Adrenal gland (tissue), 12 donors: Measurements from ENCODE around the gene ANGPT4. TPM values are rescaled to one million over a fixed set of nuclear protein-coding genes. Genes with fewer than 3 reads are reported as not detected.
"Not testable (repeated sequence)": the region's sequence is repeated elsewhere in the genome, so short reads cannot be mapped to it uniquely, and the experiment has no call there.

Experiments used
- DNase-seq, 7 donors: peaks; one replicate each; pipeline ENCODE4 v3.0.0-alpha.2; 2019 to 2020
- H3K27ac ChIP-seq, 5 donors: fragments of 200-600 bp; sonication (generic) in 4 of 5; 1 replicate in 3 of 5; 2 replicates in 2 of 5; pipeline versions ENCODE4 v1.5.1 to v1.8.0; 2016 to 2020; ENCODE audit warnings: mild to moderate bottlenecking in 1 of 5
- H3K27me3 ChIP-seq: fragments of 200-600 bp; 2 replicates; pipeline ENCODE4 v1.8.0; 2021
- H3K36me3 ChIP-seq, 2 donors: fragments of 200-600 bp; replicated peaks in 1 of 2; 1 replicate in 1 of 2; 2 replicates in 1 of 2; pipeline versions ENCODE4 v1.5.1 to v1.8.0; 2018 to 2022
- H3K4me1 ChIP-seq, 2 donors: fragments of 200-600 bp; replicated peaks in 1 of 2; 1 replicate in 1 of 2; 2 replicates in 1 of 2; pipeline versions ENCODE4 v1.5.1 to v1.8.0; 2018 to 2021
- H3K4me3 ChIP-seq, 4 donors: fragments of 200-600 bp; sonication (generic) in 3 of 4; one replicate each; pipeline ENCODE4 v1.5.1; 2016 to 2018
- H3K9me3 ChIP-seq, 3 donors: fragments of 200-600 bp; sonication (generic) in 1 of 3; replicated peaks in 1 of 3; 1 replicate in 2 of 3; 2 replicates in 1 of 3; pipeline versions ENCODE4 v1.5.1 to v1.8.0; 2016 to 2021
- POLR2A ChIP-seq, 2 donors: fragments of 450-650 bp; IDR thresholded peaks; one replicate each; pipeline ENCODE4 v1.6.1; 2017; ENCODE audit warnings: antibody characterized with exemption in 2 of 2, mild to moderate bottlenecking in 2 of 2, moderate library complexity in 1 of 2
- WGBS, 4 donors: extraction: QIAGEN DNeasy Blood & Tissue Kit in 2 of 4; methylation state at CpG; one replicate each; pipeline versions ENCODE4 v1.1.5 to v1.1.7; 2013 to 2017; 5-methylcytosine and 5-hydroxymethylcytosine counted together
- intact Hi-C, 2 donors: fragments of 100-400 bp; cut with DNase I; formaldehyde crosslinking; loops; one replicate each; pipeline versions ENCODE4 v1.14.1 to v1.15.0; 2022 to 2023
- polyA plus RNA-seq, 3 donors: library from polyadenylated mRNA; stranded (reverse); fragments of 200-250 nt in 2 of 3; fragments of 350-450 nt in 1 of 3; fragmentation: Illumina TruSeq in 1 of 3; extraction: RNeasy Lipid Tissue Mini Kit (QIAGEN cat#74804) in 1 of 3; gene quantifications; one replicate each; pipeline ENCODE4 v1.2.3, GENCODE V29; 2013 to 2014
- total RNA-seq, 9 donors: library from RNA; depleted of rRNA in 4 of 9; stranded (reverse); fragments of >200 nt in 4 of 9; fragments of 120-200 nt in 1 of 9; fragmentation: NEBNext Ultra II Directional in 1 of 9; extraction: Animal tissue kit (Norgen Biotek cat#: 25700) in 1 of 9; gene quantifications; one replicate each; pipeline versions ENCODE4 v1.1.0 to v1.2.4, GENCODE V29; 2013 to 2023
- TF ChIP-seq, protein P1 (sequence below), 6 experiments: fragments of 450-650 bp in 4 of 6; fragments of 200-600 bp in 2 of 6; sonication (generic) in 1 of 6; IDR thresholded peaks; 1 replicate in 5 of 6; 2 replicates in 1 of 6; pipeline versions ENCODE4 v1.5.1 to v1.8.0; 2016 to 2021; ENCODE audit warnings: antibody characterized with exemption in 6 of 6, mild to moderate bottlenecking in 2 of 6, moderate library complexity in 1 of 6
- donor health status: healthy with polysubstance abuse.
- donor health status: Bipolar disorder and iron deficiency.
- donor health status: DM: yes; HTN: yes; CAD: no.
- donor health status: DM: no; HTN: no; CAD: no.
- donor health status: DM: no; HTN: no; CAD: no.
- donor health status: DM: yes; HTN: yes; CAD: no.

Gene ANGPT4
- total and polyA plus RNA-seq, 12 donors = 0.06 to 1.0 (median 0.27) TPM; not detected in 1

GRCh38 chr20:906001-906520, 10.1 kb downstream of the ANGPT4 start:
- TF ChIP-seq, protein P1, sequence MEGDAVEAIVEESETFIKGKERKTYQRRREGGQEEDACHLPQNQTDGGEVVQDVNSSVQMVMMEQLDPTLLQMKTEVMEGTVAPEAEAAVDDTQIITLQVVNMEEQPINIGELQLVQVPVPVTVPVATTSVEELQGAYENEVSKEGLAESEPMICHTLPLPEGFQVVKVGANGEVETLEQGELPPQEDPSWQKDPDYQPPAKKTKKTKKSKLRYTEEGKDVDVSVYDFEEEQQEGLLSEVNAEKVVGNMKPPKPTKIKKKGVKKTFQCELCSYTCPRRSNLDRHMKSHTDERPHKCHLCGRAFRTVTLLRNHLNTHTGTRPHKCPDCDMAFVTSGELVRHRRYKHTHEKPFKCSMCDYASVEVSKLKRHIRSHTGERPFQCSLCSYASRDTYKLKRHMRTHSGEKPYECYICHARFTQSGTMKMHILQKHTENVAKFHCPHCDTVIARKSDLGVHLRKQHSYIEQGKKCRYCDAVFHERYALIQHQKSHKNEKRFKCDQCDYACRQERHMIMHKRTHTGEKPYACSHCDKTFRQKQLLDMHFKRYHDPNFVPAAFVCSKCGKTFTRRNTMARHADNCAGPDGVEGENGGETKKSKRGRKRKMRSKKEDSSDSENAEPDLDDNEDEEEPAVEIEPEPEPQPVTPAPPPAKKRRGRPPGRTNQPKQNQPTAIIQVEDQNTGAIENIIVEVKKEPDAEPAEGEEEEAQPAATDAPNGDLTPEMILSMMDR (IDR thresholded peaks at IDR 0.05) = no peak
- no peak for TF ChIP-seq POLR2A (IDR thresholded peaks at IDR 0.05)
- no peak overlapping the region for H3K4me3 ChIP-seq
- H3K27ac ChIP-seq = no peak overlapping the region
- H3K27me3 ChIP-seq = no peaks in the 10 kb centered on the region
- intact Hi-C loops = no loop called here
- no peak for DNase-seq
- peaks cover 0 to 15% of the 10 kb centered on the region in 2 donors for H3K4me1 ChIP-seq
- WGBS, 4 donors = 74 to 85% (median 79%) methylated on average over 5 to 6 of the region's 6 CpGs
- no peaks in the 10 kb centered on the region for H3K9me3 ChIP-seq
- no peaks in the 10 kb centered on the region for H3K36me3 ChIP-seq

DNA sequence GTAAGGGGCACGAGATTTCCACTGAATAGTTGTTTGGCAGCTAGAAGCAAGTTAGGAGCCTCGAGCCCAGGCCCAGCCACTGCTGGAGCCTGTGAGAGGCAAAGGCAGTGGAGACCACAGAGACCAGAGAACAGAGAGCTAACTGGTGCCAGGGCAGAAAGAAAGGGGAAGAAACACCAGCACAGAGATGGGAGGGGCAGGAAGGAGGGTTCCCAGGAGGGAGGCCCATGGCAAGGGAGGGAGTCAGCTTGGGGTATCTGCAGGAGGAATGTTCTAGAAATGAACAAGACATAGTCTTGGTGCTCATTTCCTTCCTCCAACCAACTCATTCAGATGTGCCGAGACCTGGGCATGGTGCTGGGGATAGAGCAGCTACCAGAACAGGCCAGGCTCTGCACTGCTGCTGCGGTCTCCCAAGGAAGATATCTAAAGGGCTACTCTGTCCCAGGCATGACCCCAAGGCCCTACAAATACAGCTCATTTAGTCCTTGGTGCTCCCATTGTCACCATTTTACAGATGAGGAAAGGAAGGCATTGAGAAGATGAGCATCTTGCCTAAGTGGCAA, 10.7 kb downstream of the ANGPT4 start:
- H3K27ac ChIP-seq = peak overlapping the region in 1 of 5 donors; percentile 29
- no peaks in the 10 kb centered on the region for H3K36me3 ChIP-seq
- peaks cover 0 to 15% of the 10 kb centered on the region in 2 donors for H3K4me1 ChIP-seq
- no peaks in the 10 kb centered on the region for H3K27me3 ChIP-seq
- no peaks in the 10 kb centered on the region for H3K9me3 ChIP-seq
- intact Hi-C loops = no loop called here
- no peak for TF ChIP-seq POLR2A (IDR thresholded peaks at IDR 0.05)
- TF ChIP-seq, protein P1 (IDR thresholded peaks at IDR 0.05) = no peak
- 41 to 80% (median 60%) methylated on average over 4 of the region's 4 CpGs for WGBS, 4 donors
- H3K4me3 ChIP-seq = no peak overlapping the region
- no peak for DNase-seq

DNA sequence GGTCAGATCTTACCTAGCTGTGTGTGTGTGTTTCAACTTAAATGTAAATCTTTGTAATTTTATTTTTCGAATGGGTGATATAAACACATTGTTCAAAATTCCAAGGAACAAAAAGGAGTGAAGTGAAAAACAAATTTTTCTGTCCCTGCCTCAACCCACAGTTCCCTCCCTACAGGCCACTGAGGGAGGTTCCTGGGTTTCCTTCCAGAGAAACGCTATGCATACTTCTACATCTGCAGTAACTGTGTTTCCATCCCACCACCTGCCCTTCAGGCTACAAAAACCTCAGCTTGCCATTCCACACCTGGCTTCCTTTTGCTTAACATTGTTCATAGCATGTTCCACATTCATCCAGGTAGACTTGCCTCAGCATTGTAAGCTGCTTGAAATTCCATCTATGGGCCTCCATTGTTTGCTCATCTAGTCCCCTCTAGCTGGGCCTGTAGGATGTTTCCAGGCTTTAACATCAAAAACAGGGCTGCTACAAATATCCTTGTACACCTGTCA, 12.0 kb downstream of the ANGPT4 start:
- WGBS, 4 donors = 84 to 88% (median 87%) methylated on average over 2 of the region's 2 CpGs

GRCh38 chr20:897436-897835, 18.7 kb downstream of the ANGPT4 start:
- H3K36me3 ChIP-seq, intact Hi-C loops, DNase-seq, H3K27ac ChIP-seq, H3K27me3 ChIP-seq, H3K9me3 ChIP-seq, H3K4me3 ChIP-seq, H3K4me1 ChIP-seq: not testable (repeated sequence)
- WGBS, 4 donors = 90 to 95% (median 91%) methylated on average over 6 of the region's 6 CpGs

More for the DNA sequence above, 12.0 kb downstream of the ANGPT4 start:
- Histone ChIP-seq H3K36me3 (no peaks in the 10 kb centered on the region), H3K27me3 (no peaks in the 10 kb centered on the region), H3K4me1 (peaks cover 0 to 15% of the 10 kb centered on the region in 2 donors), H3K27ac (no peak overlapping the region), H3K9me3 (no peaks in the 10 kb centered on the region), H3K4me3 (no peak overlapping the region)
- DNase-seq = no peak
- intact Hi-C loops = no loop called here
- TF ChIP-seq POLR2A (IDR thresholded peaks at IDR 0.05) = no peak
- TF ChIP-seq, protein P1 (IDR thresholded peaks at IDR 0.05) = no peak
